H9 (cell line): ENCODE measurements around the gene SERPINB10. TPM values are rescaled to one million over a fixed set of nuclear protein-coding genes. Genes with fewer than 3 reads are reported as not detected.

Source experiments
- DNase-seq: peaks from one replicate; pipeline ENCODE4 v3.0.0-alpha.2; 2017
- H2AFZ ChIP-seq: one replicate; pipeline ENCODE4 v1.6.1; 2013; ENCODE audit warnings: mild to moderate bottlenecking, low read length, control low read depth, moderate library complexity
- H2AK5ac ChIP-seq: 2 replicates; pipeline ENCODE4 v1.6.1; 2013; ENCODE audit warnings: low read length, control low read depth, mixed read lengths; ENCODE audit not compliant: insufficient read length
- H2BK120ac ChIP-seq: one replicate; pipeline ENCODE4 v1.6.1; 2013; ENCODE audit warnings: low read depth, mild to moderate bottlenecking, low read length, control low read depth, inconsistent platforms; ENCODE audit not compliant: poor library complexity, severe bottlenecking
- H2BK12ac ChIP-seq: 2 replicates; pipeline ENCODE4 v1.6.1; 2013; ENCODE audit warnings: low read length, control low read depth, mixed read lengths, low read depth; ENCODE audit not compliant: insufficient read length
- H2BK15ac ChIP-seq: 2 replicates; pipeline ENCODE4 v1.6.1; 2013; ENCODE audit warnings: low read depth, low read length, control low read depth
- H2BK20ac ChIP-seq: one replicate; pipeline ENCODE4 v1.6.1; 2013; ENCODE audit warnings: low read depth, mild to moderate bottlenecking, low read length, control low read depth, inconsistent platforms; ENCODE audit not compliant: poor library complexity, severe bottlenecking
- H2BK5ac ChIP-seq: 2 replicates; pipeline ENCODE4 v1.6.1; 2013; ENCODE audit warnings: low read length, control low read depth, mixed read lengths; ENCODE audit not compliant: insufficient read length
- H3K14ac ChIP-seq: 2 replicates; pipeline ENCODE4 v1.6.1; 2013; ENCODE audit warnings: low read length, control low read depth; ENCODE audit not compliant: insufficient read depth
- H3K18ac ChIP-seq: 2 replicates; pipeline ENCODE4 v1.6.1; 2013; ENCODE audit warnings: low read depth, mild to moderate bottlenecking, mixed read lengths, low read length, control low read depth; ENCODE audit not compliant: insufficient read length
- H3K23ac ChIP-seq: 2 replicates; pipeline ENCODE4 v1.6.1; 2013; ENCODE audit warnings: low read length, control low read depth, mixed read lengths, low read depth; ENCODE audit not compliant: insufficient read length
- H3K23me2 ChIP-seq: 2 replicates; pipeline ENCODE4 v1.6.1; 2013; ENCODE audit warnings: low read depth, mild to moderate bottlenecking, mixed read lengths, low read length, control low read depth; ENCODE audit not compliant: insufficient read length, poor library complexity, severe bottlenecking
- H3K27ac ChIP-seq: 2 replicates; pipeline ENCODE4 v1.5.1; 2013; ENCODE audit warnings: low read length, control low read depth, mixed read lengths, low read depth; ENCODE audit not compliant: insufficient read length
- H3K27me3 ChIP-seq: 2 replicates; pipeline ENCODE4 v1.6.1; 2013; ENCODE audit warnings: low read length, control low read depth, inconsistent platforms; ENCODE audit not compliant: insufficient read depth
- H3K4ac ChIP-seq: 2 replicates; pipeline ENCODE4 v1.6.1; 2013; ENCODE audit warnings: low read depth, mild to moderate bottlenecking, control low read depth, inconsistent platforms, low read length, moderate library complexity
- H3K4me1 ChIP-seq: 2 replicates; pipeline ENCODE4 v1.6.1; 2013; ENCODE audit warnings: low read length, control low read depth, inconsistent platforms; ENCODE audit not compliant: insufficient read depth
- H3K4me2 ChIP-seq: 2 replicates; pipeline ENCODE4 v1.6.1; 2013; ENCODE audit warnings: low read length, control low read depth, mixed read lengths; ENCODE audit not compliant: insufficient read length, insufficient read depth
- H3K56ac ChIP-seq: 2 replicates; pipeline ENCODE4 v1.6.1; 2013; ENCODE audit warnings: low read depth, mild to moderate bottlenecking, mixed read lengths, low read length, control low read depth; ENCODE audit not compliant: insufficient read length
- H3K79me1 ChIP-seq: 2 replicates; pipeline ENCODE4 v1.6.1; 2013; ENCODE audit warnings: low read depth, mild to moderate bottlenecking, moderate library complexity, low read length, control low read depth, inconsistent platforms; ENCODE audit not compliant: insufficient read depth, poor library complexity, severe bottlenecking
- H3K79me2 ChIP-seq: 2 replicates; pipeline ENCODE4 v1.6.1; 2013; ENCODE audit warnings: low read length, control low read depth, inconsistent platforms; ENCODE audit not compliant: insufficient read depth
- H3K9ac ChIP-seq: 2 replicates; pipeline ENCODE4 v1.6.1; 2013; ENCODE audit warnings: low read length, control low read depth, mixed read lengths; ENCODE audit not compliant: insufficient read length; ENCODE audit errors: extremely low read depth
- H3K9me3 ChIP-seq: one replicate; pipeline ENCODE4 v1.6.1; 2013; ENCODE audit warnings: low read depth, low read length, inconsistent platforms; ENCODE audit not compliant: control insufficient read depth
- H3T11ph ChIP-seq: one replicate; pipeline ENCODE4 v1.6.1; 2013; ENCODE audit warnings: mild to moderate bottlenecking, low read length, control low read depth, inconsistent platforms
- H4K20me1 ChIP-seq: one replicate; pipeline ENCODE4 v1.6.1; 2013; ENCODE audit not compliant: control insufficient read depth, insufficient read length, insufficient read depth
- H4K5ac ChIP-seq: 2 replicates; pipeline ENCODE4 v1.6.1; 2013; ENCODE audit warnings: low read depth, mild to moderate bottlenecking, mixed read lengths, low read length, control low read depth; ENCODE audit not compliant: insufficient read length
- H4K8ac ChIP-seq: replicated peaks from 2 replicates; pipeline ENCODE4 v1.6.1; 2013; ENCODE audit warnings: low read length, control low read depth, mixed read lengths, low read depth; ENCODE audit not compliant: insufficient read length
- H4K91ac ChIP-seq: 2 replicates; pipeline ENCODE4 v1.6.1; 2013; ENCODE audit warnings: low read depth, mild to moderate bottlenecking, moderate library complexity, mixed read lengths, low read length, control low read depth; ENCODE audit not compliant: insufficient read length
- H3K27ac Mint-ChIP-seq, 3 experiments: 2 replicates in 2 of 3; 3 replicates in 1 of 3; pipeline ENCODE4 v1.8.0; 2020 to 2021; ENCODE audit warnings: mixed read lengths in 3 of 3, mild to moderate bottlenecking in 1 of 3, moderate library complexity in 1 of 3
- H3K27me3 Mint-ChIP-seq: 2 replicates; pipeline ENCODE4 v1.8.0; 2021; ENCODE audit warnings: low read depth, mild to moderate bottlenecking, moderate library complexity, mixed read lengths
- H3K36me3 Mint-ChIP-seq, 3 experiments: 2 replicates in 2 of 3; 3 replicates in 1 of 3; pipeline ENCODE4 v1.8.0; 2020 to 2021; ENCODE audit warnings: low read depth in 3 of 3, mixed read lengths in 3 of 3; ENCODE audit not compliant: insufficient read depth in 1 of 3
- H3K4me1 Mint-ChIP-seq, 2 experiments: 2 replicates each; pipeline ENCODE4 v1.8.0; 2020; ENCODE audit warnings: mixed read lengths in 2 of 2
- H3K4me3 Mint-ChIP-seq, 2 experiments: 2 replicates in 1 of 2; 3 replicates in 1 of 2; pipeline ENCODE4 v1.8.0; 2020 to 2021; ENCODE audit warnings: mild to moderate bottlenecking in 2 of 2, mixed read lengths in 2 of 2, moderate library complexity in 1 of 2
- H3K9me3 Mint-ChIP-seq, 2 experiments: 2 replicates in 1 of 2; 3 replicates in 1 of 2; pipeline ENCODE4 v1.8.0; 2020; ENCODE audit warnings: mild to moderate bottlenecking in 2 of 2, mixed read lengths in 2 of 2, moderate library complexity in 1 of 2
- CTCF ChIP-seq: fragments of 200-600 bp; sonication (generic); conservative IDR thresholded peaks from 3 replicates; pipeline ENCODE4 v1.8.0; 2021; ENCODE audit warnings: antibody characterized with exemption, mild to moderate bottlenecking
- total RNA-seq: library from RNA; stranded (reverse); gene quantifications from 2 replicates; pipeline ENCODE4 v1.2.1, GENCODE V29; 2021

The SERPINB10 gene
- total RNA-seq, 1 experiment from 2014 or later, result not detected

GRCh38 chr18:63872586-63872985 is 35.2 kb upstream of the SERPINB10 start:
- Mint-ChIP-seq H3K4me3 (no peak overlapping the region), H3K36me3 (no peaks in the 10 kb centered on the region), H3K27me3 (no peaks in the 10 kb centered on the region), H3K4me1 (no peaks in the 10 kb centered on the region), H3K9me3 (no peaks in the 10 kb centered on the region), H3K27ac (no peak overlapping the region)
- no peak overlapping the region for H2BK15ac ChIP-seq
- H3K23me2 ChIP-seq, result no peaks in the 10 kb centered on the region
- H3K27ac ChIP-seq, result no peak overlapping the region
- no peak overlapping the region for H2AK5ac ChIP-seq
- no peaks in the 10 kb centered on the region for H3K79me2 ChIP-seq
- TF ChIP-seq CTCF, result no peak
- no peak overlapping the region for H3K18ac ChIP-seq
- H3T11ph ChIP-seq, result no peak overlapping the region
- no peak overlapping the region for H4K8ac ChIP-seq
- no peaks in the 10 kb centered on the region for H3K9me3 ChIP-seq
- no peak overlapping the region for H3K23ac ChIP-seq
- H4K91ac ChIP-seq, result no peak overlapping the region
- H3K79me1 ChIP-seq, result no peaks in the 10 kb centered on the region
- H4K5ac ChIP-seq, result no peak overlapping the region
- H2AFZ ChIP-seq, result no peak overlapping the region
- no peak for DNase-seq
- no peak overlapping the region for H2BK120ac ChIP-seq
- no peak overlapping the region for H2BK5ac ChIP-seq
- H3K14ac ChIP-seq, result no peak overlapping the region
- no peak overlapping the region for H3K4me2 ChIP-seq
- no peak overlapping the region for H3K56ac ChIP-seq
- H3K4me1 ChIP-seq, result no peaks in the 10 kb centered on the region
- H2BK12ac ChIP-seq, result no peak overlapping the region
- H3K4ac ChIP-seq, result no peak overlapping the region
- no peak overlapping the region for H2BK20ac ChIP-seq
- no peaks in the 10 kb centered on the region for H4K20me1 ChIP-seq
- no peak overlapping the region for H3K9ac ChIP-seq
- H3K27me3 ChIP-seq, result no peaks in the 10 kb centered on the region
